Common myeloid progenitor, CD34-positive (primary cell): ENCODE results near the gene CCDC18.
"Not testable (repeated sequence)": the region's sequence is repeated elsewhere in the genome, so short reads cannot be mapped to it uniquely, and the experiment has no call there.

ENCODE experiments used
- CTCF ChIA-PET: fragments of 350-600 bp; sonication (Branson Sonifier 250); formaldehyde crosslinking; loops from one replicate; lab custom pipeline; 2021; ENCODE audit warnings: antibody characterized with exemption; lab: Charles Lee
- POLR2A ChIA-PET: fragments of 350-600 bp; sonication (Branson Sonifier 250); formaldehyde crosslinking; loops from one replicate; lab custom pipeline; 2021; ENCODE audit warnings: antibody characterized with exemption; lab: Charles Lee
- DNase-seq, 3 donors: peaks; one replicate each; pipeline versions ENCODE4 v3.0.0 to v3.0.0-alpha.2; 2013
- H3K27ac ChIP-seq, 2 experiments: 1 replicate in 1 of 2; 2 replicates in 1 of 2; pipeline ENCODE4 v1.7.0; 2013; ENCODE audit warnings: inconsistent platforms in 2 of 2, low read length in 2 of 2, mild to moderate bottlenecking in 2 of 2, low read depth in 1 of 2, moderate library complexity in 1 of 2; ENCODE audit not compliant: severe bottlenecking in 2 of 2, insufficient read depth in 1 of 2, poor library complexity in 1 of 2
- H3K27me3 ChIP-seq, 5 experiments: replicated peaks in 2 of 5; 1 replicate in 3 of 5; 2 replicates in 2 of 5; pipeline versions ENCODE4 v1.6.1 to v1.7.0; 2013; ENCODE audit warnings: low read length in 4 of 5, mild to moderate bottlenecking in 2 of 5, moderate library complexity in 2 of 5, inconsistent platforms in 1 of 5; ENCODE audit not compliant: insufficient read depth in 5 of 5, control insufficient read depth in 4 of 5
- H3K36me3 ChIP-seq, 4 experiments: 1 replicate in 2 of 4; 2 replicates in 2 of 4; pipeline versions ENCODE4 v1.6.1 to v1.7.0; 2013; ENCODE audit warnings: low read length in 3 of 4, control low read depth in 1 of 4, mild to moderate bottlenecking in 1 of 4; ENCODE audit not compliant: control insufficient read depth in 4 of 4, insufficient read depth in 4 of 4
- H3K4me1 ChIP-seq, 4 experiments: 1 replicate in 3 of 4; 2 replicates in 1 of 4; pipeline versions ENCODE4 v1.6.1 to v1.7.1; 2013; ENCODE audit warnings: low read length in 3 of 4, mild to moderate bottlenecking in 3 of 4, control low read depth in 1 of 4, inconsistent platforms in 1 of 4, moderate library complexity in 1 of 4; ENCODE audit not compliant: control insufficient read depth in 4 of 4, insufficient read depth in 4 of 4; ENCODE audit errors: control extremely low read depth in 1 of 4
- H3K4me3 ChIP-seq, 7 experiments: 1 replicate in 4 of 7; 2 replicates in 3 of 7; pipeline versions ENCODE4 v1.5.1 to v1.7.0; 2013; ENCODE audit warnings: mild to moderate bottlenecking in 7 of 7, low read length in 6 of 7, moderate library complexity in 6 of 7, inconsistent platforms in 2 of 7, low read depth in 2 of 7, control low read depth in 1 of 7; ENCODE audit not compliant: insufficient read depth in 4 of 7, control insufficient read depth in 1 of 7; ENCODE audit errors: extremely low read depth in 1 of 7
- H3K9me3 ChIP-seq, 5 experiments: 1 replicate in 4 of 5; 2 replicates in 1 of 5; pipeline versions ENCODE4 v1.6.1 to v1.7.1; 2013; ENCODE audit warnings: low read length in 4 of 5, mild to moderate bottlenecking in 2 of 5, inconsistent platforms in 1 of 5, low read depth in 1 of 5, moderate library complexity in 1 of 5; ENCODE audit not compliant: control insufficient read depth in 4 of 5, insufficient read depth in 2 of 5; ENCODE audit errors: control extremely low read depth in 1 of 5
- WGBS: methylation state at CpG from one replicate; pipeline ENCODE4 v1.1.5; 2013; ENCODE audit not compliant: insufficient coverage; 5-methylcytosine and 5-hydroxymethylcytosine counted together

CCDC18 gene

GRCh38 chr1:93243233-93243632, 62.7 kb downstream of the CCDC18 start:
- WGBS: 100% methylated on average over 3 of the region's 3 CpGs
- POLR2A ChIA-PET, DNase-seq: not testable (repeated sequence)

GRCh38 chr1:93244298-93245069, 64.0 kb downstream of the CCDC18 start:
- Histone ChIP-seq H3K9me3 (peaks cover 0 to 16% (median 11%) of the 10 kb centered on the region in 5 experiments), H3K27ac (no peak overlapping the region), H3K36me3 (peaks cover 13 to 38% (median 29%) of the 10 kb centered on the region in 4 experiments), H3K4me3 (no peak overlapping the region), H3K4me1 (no peaks in the 10 kb centered on the region), H3K27me3 (no peaks in the 10 kb centered on the region)
- no CpG with 5 or more reads among the region's 1 CpG for WGBS
- ChIA-PET POLR2A (no interaction called here), CTCF (no interaction called here)
- no peak for DNase-seq

More at GRCh38 chr1:93243233-93243632, 62.7 kb downstream of the CCDC18 start:
- CTCF ChIA-PET, H3K4me1 ChIP-seq, H3K27ac ChIP-seq, H3K27me3 ChIP-seq: not testable (repeated sequence)
- peaks cover 13 to 35% (median 29%) of the 10 kb centered on the region in 4 experiments for H3K36me3 ChIP-seq
- H3K9me3 ChIP-seq: peaks cover 0 to 16% (median 11%) of the 10 kb centered on the region in 5 experiments
- H3K4me3 ChIP-seq: peak overlapping the region in 1 of 7 experiments; percentile 19

- DNase-seq: no peak
- Histone ChIP-seq H3K4me3 (no peak overlapping the region), H3K36me3 (peaks cover 15 to 43% (median 18%) of the 10 kb centered on the region in 4 experiments), H3K4me1 (no peaks in the 10 kb centered on the region), H3K27ac (no peak overlapping the region), H3K9me3 (peaks cover 0 to 22% (median 10%) of the 10 kb centered on the region in 5 experiments), H3K27me3 (no peaks in the 10 kb centered on the region)
- CTCF ChIA-PET: no interaction called here
- POLR2A ChIA-PET: no interaction called here
- 91% methylated on average over 1 of the region's 1 CpG for whole genome bisulfite sequencing
Observed at GRCh38 chr1:93251966-93252365, 71.4 kb downstream of the CCDC18 start.

GRCh38 chr1:93252598-93252997, 72.1 kb downstream of the CCDC18 start:
- Histone ChIP-seq H3K27ac (no peak overlapping the region), H3K27me3 (no peaks in the 10 kb centered on the region), H3K4me3 (no peak overlapping the region), H3K36me3 (peaks cover 15 to 39% (median 18%) of the 10 kb centered on the region in 4 experiments), H3K4me1 (no peaks in the 10 kb centered on the region), H3K9me3 (peaks cover 0 to 22% (median 10%) of the 10 kb centered on the region in 5 experiments)
- DNase-seq: no peak
- POLR2A ChIA-PET: no interaction called here
- CTCF ChIA-PET: no interaction called here
- WGBS: 100% methylated on average over 1 of the region's 2 CpGs

- peaks cover 15 to 38% (median 18%) of the 10 kb centered on the region in 4 experiments for H3K36me3 ChIP-seq
- POLR2A ChIA-PET: no interaction called here
- H3K27me3 ChIP-seq: no peaks in the 10 kb centered on the region
- H3K27ac ChIP-seq: no peak overlapping the region
- no peak for DNase-seq
- CTCF ChIA-PET: interaction anchor here (1.2 kb wide), 1 partner anchor 15 kb away, joined by 3 read pairs; no protein-coding TSS in a partner anchor
- no peak overlapping the region for H3K4me3 ChIP-seq
- 100% methylated on average over 2 of the region's 3 CpGs for WGBS
- H3K9me3 ChIP-seq: peaks cover 0 to 22% (median 10%) of the 10 kb centered on the region in 5 experiments
- no peaks in the 10 kb centered on the region for H3K4me1 ChIP-seq
Observed at GRCh38 chr1:93253516-93253915, 73.0 kb downstream of the CCDC18 start.

- peaks cover 0 to 22% (median 10%) of the 10 kb centered on the region in 5 experiments for H3K9me3 ChIP-seq
- no peaks in the 10 kb centered on the region for H3K27me3 ChIP-seq
- H3K4me1 ChIP-seq: no peaks in the 10 kb centered on the region
- no peak overlapping the region for H3K4me3 ChIP-seq
- POLR2A ChIA-PET: no interaction called here
- no peak overlapping the region for H3K27ac ChIP-seq
- peaks cover 12 to 39% (median 23%) of the 10 kb centered on the region in 4 experiments for H3K36me3 ChIP-seq
- WGBS: 98% methylated on average over 6 of the region's 8 CpGs
- CTCF ChIA-PET: no interaction called here
- DNase-seq: no peak
Observed at GRCh38 chr1:93255222-93256079, 74.9 kb downstream of the CCDC18 start.
